ENCODE data around the gene RTKN2.

DNA sequence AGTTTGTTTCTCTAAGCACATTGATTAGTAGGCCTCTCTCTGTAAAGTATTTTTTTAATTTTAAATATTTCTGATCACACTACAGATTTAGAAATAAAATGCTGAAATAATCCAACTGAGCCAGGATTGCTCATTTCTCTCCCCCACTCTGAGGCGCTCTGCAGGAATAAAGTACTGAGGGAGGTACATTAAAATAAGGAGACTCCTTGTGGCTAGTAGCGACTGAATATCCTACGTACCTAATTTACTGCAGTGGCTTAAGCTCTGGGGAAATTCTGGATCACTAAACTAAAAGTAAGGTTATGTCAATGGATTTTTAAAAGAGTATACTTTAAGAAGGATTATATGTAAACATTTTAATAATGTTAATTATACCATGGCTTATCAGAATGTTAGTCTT, 75.2 kb downstream of the RTKN2 start:
- TF ChIP-seq GATA2 (IDR thresholded peaks at IDR 0.05; ENCODE audit: low read depth, low read length): no peak
- TF ChIP-seq GATA3 (IDR thresholded peaks at IDR 0.05; ENCODE audit: low read depth, low read length): no peak
